Dendritic cell treated with granulocyte-macrophage colony-stimulating factor and Interleukin-4, amounts not matched to agents 40 ng/mL and 50 ng/mL, for 4 days (primary cell): ENCODE results near the gene SELENOP.
A peak's percentile ranks its signal among the peaks of the same experiment; 100 is the strongest.

Source experiments
- H3K27ac Mint-ChIP-seq: one replicate; pipeline ENCODE4 v1.8.0; 2022; ENCODE audit warnings: mild to moderate bottlenecking, mixed read lengths
- H3K27me3 Mint-ChIP-seq: one replicate; pipeline ENCODE4 v1.8.0; 2022; ENCODE audit warnings: mild to moderate bottlenecking, mixed read lengths
- H3K36me3 Mint-ChIP-seq: one replicate; pipeline ENCODE4 v1.8.0; 2022; ENCODE audit warnings: low read depth, mixed read lengths
- H3K4me1 Mint-ChIP-seq: one replicate; pipeline ENCODE4 v1.8.0; 2022; ENCODE audit warnings: low read depth, mixed read lengths
- H3K4me3 Mint-ChIP-seq: one replicate; pipeline ENCODE4 v1.8.0; 2022; ENCODE audit warnings: mild to moderate bottlenecking, moderate library complexity, mixed read lengths
- H3K9me3 Mint-ChIP-seq: one replicate; pipeline ENCODE4 v1.8.0; 2022; ENCODE audit warnings: mixed read lengths
- intact Hi-C: fragments of 100-400 bp; cut with micrococcal nuclease; formaldehyde crosslinking; loops from one replicate; pipeline ENCODE4 v1.15.0; 2022

SELENOP gene

DNA sequence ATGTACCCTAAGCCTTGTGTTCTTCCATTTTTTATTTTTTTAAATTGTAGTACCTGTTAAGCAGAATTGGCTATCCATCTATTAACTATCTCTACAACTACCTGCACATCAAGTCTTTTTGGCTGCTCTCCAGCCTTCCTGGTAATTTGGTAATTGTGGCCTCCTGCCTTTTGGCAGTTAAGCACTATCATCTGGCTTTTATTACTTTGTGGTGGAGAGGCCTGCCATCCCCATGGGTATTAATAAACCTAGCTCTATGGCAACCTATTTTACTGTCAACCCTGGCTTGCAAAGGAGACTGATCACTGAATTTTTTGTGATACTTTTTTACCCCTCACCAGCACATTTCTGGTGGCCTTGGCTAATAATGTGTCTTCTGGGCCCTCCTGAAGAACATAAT lies 20.5 kb downstream of the SELENOP start:
- Mint-ChIP-seq H3K36me3 (peaks cover 6% of the 10 kb centered on the region), H3K4me3 (no peak overlapping the region), H3K9me3 (peaks cover 51% of the 10 kb centered on the region), H3K27me3 (no peaks in the 10 kb centered on the region), H3K4me1 (no peaks in the 10 kb centered on the region), H3K27ac (no peak overlapping the region)
- intact Hi-C loops: no loop called here

DNA sequence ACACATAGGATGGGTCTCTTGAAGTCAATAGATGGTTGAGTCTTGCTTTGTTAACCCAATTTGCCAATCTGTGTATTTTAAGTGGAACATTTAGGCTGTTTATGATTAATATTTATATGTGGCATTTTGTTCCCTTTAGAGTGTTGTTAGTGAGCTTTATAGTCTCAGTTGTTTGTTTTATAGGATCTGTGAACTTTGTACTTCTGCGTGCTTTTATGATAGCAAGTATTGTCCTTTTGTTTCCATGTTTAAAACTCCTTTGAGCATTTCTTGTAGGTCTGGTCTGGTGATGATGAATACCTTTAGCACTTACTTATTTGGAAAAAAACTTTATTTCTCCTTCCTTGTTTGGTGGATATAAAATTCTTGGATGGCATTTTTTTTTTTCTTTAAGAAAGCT lies 23.8 kb downstream of the SELENOP start:
- Mint-ChIP-seq H3K36me3 (peaks cover 6% of the 10 kb centered on the region), H3K4me3 (no peak overlapping the region), H3K27me3 (no peaks in the 10 kb centered on the region), H3K4me1 (no peaks in the 10 kb centered on the region), H3K27ac (no peak overlapping the region), H3K9me3 (peaks cover 66% of the 10 kb centered on the region)
- intact Hi-C loops: no loop called here

DNA sequence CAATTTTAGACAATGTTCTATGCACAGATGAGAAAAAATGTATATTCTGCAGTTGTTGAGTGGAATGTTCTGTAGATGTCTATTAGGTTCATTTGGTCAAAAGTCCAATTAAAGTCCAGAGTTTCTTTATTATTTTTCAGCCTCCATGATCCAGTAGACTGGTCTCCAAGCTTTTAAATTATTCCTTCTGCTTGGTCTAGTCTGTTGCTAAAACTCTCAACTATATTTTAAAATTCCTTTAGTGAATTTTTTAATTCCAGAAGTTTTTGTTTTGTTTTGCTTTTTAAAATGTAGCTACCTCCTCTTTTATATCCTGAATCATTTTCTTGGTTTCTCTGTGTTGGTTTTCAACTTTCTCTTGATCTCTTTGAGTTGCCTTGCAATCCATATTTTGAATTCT lies 24.6 kb downstream of the SELENOP start:
- Mint-ChIP-seq H3K27ac (no peak overlapping the region), H3K4me3 (no peak overlapping the region), H3K36me3 (peaks cover 6% of the 10 kb centered on the region), H3K4me1 (no peaks in the 10 kb centered on the region), H3K27me3 (no peaks in the 10 kb centered on the region), H3K9me3 (peaks cover 66% of the 10 kb centered on the region)
- intact Hi-C loops: no loop called here

DNA sequence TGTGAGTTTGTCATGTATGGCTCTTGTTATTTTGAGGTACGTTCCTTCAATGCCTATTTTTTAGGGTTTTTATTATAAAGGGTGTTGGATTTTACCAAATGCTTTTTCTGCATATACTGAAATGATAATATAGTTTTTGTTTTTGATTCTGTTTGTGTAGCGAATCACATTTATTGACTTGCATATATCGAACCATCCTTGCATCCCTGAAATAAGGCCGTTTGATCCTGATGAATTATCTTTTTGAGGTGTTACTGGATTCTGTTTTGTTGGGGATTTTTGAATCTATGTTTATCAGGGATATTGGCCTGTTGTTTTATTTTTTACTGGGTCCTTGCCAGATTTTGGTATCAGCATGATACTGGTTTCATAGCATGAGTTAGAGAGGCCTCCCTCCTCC lies 25.9 kb downstream of the SELENOP start:
- intact Hi-C loops: no loop called here
- H3K9me3 Mint-ChIP-seq: peaks cover 56% of the 10 kb centered on the region
- H3K36me3 Mint-ChIP-seq: peaks cover 6% of the 10 kb centered on the region

DNA sequence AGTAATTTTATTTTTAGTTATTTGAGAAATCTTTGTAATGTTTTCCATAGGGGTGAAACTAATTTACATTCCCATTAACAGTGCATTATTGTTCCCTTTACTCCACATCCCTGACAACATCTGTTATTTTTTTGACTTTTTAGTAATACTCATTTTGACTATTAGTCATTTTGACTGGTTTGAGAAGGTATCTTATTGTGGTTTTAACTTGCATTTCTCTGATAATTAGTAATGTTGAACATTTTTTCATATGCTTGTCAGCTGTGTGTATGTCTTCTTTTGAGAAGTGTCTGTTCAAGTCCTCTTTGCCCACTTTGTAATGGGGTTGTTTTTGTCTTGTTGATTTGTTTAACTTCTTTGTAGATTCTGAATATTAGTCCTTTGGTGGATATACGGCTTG lies 27.6 kb downstream of the SELENOP start:
- no peaks in the 10 kb centered on the region for H3K4me1 Mint-ChIP-seq
- H3K36me3 Mint-ChIP-seq: peaks cover 6% of the 10 kb centered on the region
- H3K27ac Mint-ChIP-seq: no peak overlapping the region
- H3K27me3 Mint-ChIP-seq: no peaks in the 10 kb centered on the region
- H3K4me3 Mint-ChIP-seq: no peak overlapping the region
- intact Hi-C loops: no loop called here
- peaks cover 43% of the 10 kb centered on the region for H3K9me3 Mint-ChIP-seq

More for the DNA sequence above, 25.9 kb downstream of the SELENOP start:
- no peak overlapping the region for H3K27ac Mint-ChIP-seq
- no peak overlapping the region for H3K4me3 Mint-ChIP-seq
- no peaks in the 10 kb centered on the region for H3K4me1 Mint-ChIP-seq
- H3K27me3 Mint-ChIP-seq: no peaks in the 10 kb centered on the region

DNA sequence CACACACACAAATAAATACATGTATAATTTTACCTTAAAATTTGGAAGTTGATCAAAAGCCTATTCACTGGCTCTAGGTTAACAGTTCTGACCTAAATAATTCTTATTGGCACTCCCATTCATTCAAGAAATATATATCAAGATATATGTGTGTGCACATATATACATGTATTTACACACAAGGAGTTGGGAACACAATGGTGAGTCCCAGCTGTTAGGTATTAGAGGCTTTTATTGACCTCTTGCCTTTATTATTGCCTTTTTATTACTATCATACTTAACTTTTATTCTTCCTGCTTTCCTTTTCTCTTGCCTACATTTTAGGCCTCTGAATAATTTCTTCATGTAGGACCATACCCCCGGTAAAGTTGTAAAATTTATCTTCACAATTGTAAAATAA lies 30.1 kb downstream of the SELENOP start:
- Mint-ChIP-seq H3K4me1 (peaks cover 5% of the 10 kb centered on the region), H3K36me3 (peaks cover 3% of the 10 kb centered on the region), H3K27ac (no peak overlapping the region), H3K27me3 (no peaks in the 10 kb centered on the region), H3K4me3 (no peak overlapping the region), H3K9me3 (peaks cover 19% of the 10 kb centered on the region)
- intact Hi-C loops: no loop called here

DNA sequence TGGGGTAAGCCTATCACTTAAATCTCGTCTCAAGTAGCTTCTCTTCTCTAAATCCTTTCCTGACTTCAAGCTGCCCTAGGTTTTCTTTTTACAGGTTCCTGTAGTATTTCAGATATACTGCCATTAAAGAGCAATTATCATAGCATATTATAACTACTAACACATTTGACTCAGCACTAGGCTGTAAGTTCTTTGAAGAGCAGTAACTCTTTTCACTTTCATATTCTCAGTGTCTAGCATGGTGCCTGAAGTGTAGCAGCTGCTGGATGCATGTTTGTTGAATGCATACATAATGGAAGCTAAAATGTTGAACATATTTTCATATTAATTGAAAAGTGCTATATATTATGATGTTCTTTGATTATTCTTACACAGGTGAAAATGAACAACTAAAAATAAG lies 32.6 kb downstream of the SELENOP start:
- Mint-ChIP-seq H3K36me3 (no peaks in the 10 kb centered on the region), H3K27ac (no peak overlapping the region), H3K4me1 (peaks cover 5% of the 10 kb centered on the region), H3K9me3 (no peaks in the 10 kb centered on the region), H3K4me3 (no peak overlapping the region), H3K27me3 (no peaks in the 10 kb centered on the region)
- intact Hi-C loops: no loop called here

DNA sequence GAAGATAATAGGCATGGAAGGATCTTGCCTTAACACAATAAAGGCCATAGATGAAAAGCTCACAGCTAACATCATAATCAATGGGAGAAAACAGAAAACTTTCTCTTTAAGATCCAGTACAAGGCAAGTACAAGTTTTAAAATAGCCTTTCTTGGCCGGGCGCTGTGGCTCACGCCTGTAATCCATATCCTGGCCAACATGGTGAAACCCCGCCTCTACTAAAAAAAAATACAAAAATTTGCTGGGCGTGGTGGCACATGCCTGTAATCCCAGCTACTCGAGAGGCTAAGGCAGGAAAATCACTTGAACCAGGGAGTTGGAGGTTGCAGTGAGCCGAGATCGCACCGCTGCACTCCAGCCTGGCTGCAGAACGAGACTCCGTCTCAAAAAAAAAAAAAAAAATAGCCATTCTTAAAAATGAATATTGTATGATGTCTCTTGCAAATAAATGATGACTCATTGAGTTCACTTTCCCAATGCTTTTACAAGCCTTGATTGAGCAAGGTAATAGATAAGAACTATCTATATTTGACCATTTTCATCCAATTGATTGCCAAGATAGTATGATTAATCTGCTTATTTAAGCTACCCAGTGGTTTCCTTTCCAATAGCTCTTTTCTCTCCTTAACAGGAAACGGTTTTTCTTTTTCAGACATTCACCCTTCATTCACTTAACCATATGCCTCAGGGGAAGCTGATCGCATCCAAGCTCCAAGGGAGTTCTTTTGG lies 39.3 kb downstream of the SELENOP start:
- H3K27me3 Mint-ChIP-seq: peaks cover 1% of the 10 kb centered on the region
- H3K36me3 Mint-ChIP-seq: no peaks in the 10 kb centered on the region
- H3K27ac Mint-ChIP-seq: no peak overlapping the region

DNA sequence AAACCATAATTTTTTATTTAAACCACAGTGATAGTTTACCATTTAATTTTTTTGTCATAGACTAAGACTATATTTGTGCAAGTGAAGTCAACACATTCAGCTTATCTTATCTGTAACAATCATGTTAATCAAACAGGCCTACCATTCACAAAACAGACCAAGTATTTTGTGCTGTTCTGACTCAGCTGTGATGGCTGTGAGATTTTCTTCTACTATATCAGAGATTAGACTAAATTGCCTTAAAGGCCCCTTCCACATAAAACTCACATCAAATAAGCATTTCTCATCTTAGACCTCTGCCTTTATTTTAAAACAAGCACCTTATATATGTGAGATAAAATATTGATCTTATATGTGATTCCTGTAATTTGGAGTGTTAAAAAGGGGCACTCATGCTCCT lies 41.7 kb downstream of the SELENOP start:
- H3K36me3 Mint-ChIP-seq: no peaks in the 10 kb centered on the region
- H3K27ac Mint-ChIP-seq: no peak overlapping the region
- H3K9me3 Mint-ChIP-seq: no peaks in the 10 kb centered on the region
- no peak overlapping the region for H3K4me3 Mint-ChIP-seq
- H3K4me1 Mint-ChIP-seq: no peaks in the 10 kb centered on the region
- intact Hi-C loops: no loop called here
- peaks cover 1% of the 10 kb centered on the region for H3K27me3 Mint-ChIP-seq

More for the DNA sequence above, 39.3 kb downstream of the SELENOP start:
- intact Hi-C loops: no loop called here
- Mint-ChIP-seq H3K4me3 (no peak overlapping the region), H3K9me3 (no peaks in the 10 kb centered on the region), H3K4me1 (no peaks in the 10 kb centered on the region)

DNA sequence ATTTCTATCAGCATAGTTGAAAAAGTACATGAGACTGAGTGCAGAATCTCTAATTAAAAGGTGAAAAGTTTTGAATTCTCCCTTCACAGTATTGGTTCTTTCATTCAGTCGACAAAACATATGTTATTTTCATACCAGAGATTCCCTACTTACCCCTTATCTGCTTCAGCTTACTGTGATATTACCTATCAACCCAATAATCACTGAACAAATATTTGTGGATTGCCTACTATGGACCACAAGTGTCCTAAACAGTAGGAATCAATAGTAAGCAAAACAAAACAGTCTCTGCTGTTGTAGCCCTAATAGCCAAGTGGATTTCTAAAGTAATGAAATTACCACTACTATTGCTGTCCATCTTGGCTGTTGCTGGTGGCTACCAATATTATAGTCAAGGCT lies 43.6 kb downstream of the SELENOP start:
- Mint-ChIP-seq H3K27ac (no peak overlapping the region), H3K4me1 (no peaks in the 10 kb centered on the region), H3K9me3 (no peaks in the 10 kb centered on the region), H3K27me3 (peaks cover 1% of the 10 kb centered on the region), H3K36me3 (no peaks in the 10 kb centered on the region), H3K4me3 (no peak overlapping the region)
- intact Hi-C loops: loop anchor here (2.0 to 10.0 kb wide), 5 partner anchors 121 to 843 kb away; partner anchors contain the start of genes FBXO4 and GHR

DNA sequence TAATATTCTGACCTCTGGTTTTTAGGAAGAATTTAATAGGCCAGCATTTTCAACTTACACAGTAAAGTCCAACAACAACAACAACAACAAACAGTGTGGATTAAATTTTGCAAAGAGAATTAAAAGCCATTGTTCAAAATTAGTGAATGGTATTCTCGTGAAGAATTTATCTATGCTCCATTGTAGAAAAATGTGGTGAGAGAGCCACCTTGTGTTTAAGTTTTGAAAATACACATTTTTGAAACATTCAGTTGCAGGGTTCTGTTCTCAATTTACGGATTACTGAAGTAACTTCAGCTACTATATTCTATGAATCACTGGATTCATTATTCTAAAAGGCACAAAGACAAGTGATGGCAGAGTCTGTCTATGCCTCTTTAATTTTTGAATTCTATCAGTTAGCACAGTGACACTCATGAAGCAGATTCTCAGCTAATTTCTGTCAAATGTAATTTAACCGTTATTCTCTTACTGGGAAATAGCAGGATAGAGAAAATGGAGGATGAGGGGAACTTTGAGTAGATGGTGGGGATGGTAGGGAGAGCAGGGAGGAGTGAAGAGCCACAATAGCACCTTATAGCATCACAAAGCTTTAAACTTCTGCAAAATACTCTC lies 44.1 kb downstream of the SELENOP start:
- intact Hi-C loops: loop anchor here (2.0 to 10.0 kb wide), 7 partner anchors 121 to 911 kb away; partner anchors contain the start of genes FBXO4 and GHR
- Mint-ChIP-seq H3K27me3 (peaks cover 1% of the 10 kb centered on the region), H3K4me1 (no peaks in the 10 kb centered on the region), H3K27ac (no peak overlapping the region), H3K9me3 (no peaks in the 10 kb centered on the region), H3K4me3 (no peak overlapping the region), H3K36me3 (no peaks in the 10 kb centered on the region)

DNA sequence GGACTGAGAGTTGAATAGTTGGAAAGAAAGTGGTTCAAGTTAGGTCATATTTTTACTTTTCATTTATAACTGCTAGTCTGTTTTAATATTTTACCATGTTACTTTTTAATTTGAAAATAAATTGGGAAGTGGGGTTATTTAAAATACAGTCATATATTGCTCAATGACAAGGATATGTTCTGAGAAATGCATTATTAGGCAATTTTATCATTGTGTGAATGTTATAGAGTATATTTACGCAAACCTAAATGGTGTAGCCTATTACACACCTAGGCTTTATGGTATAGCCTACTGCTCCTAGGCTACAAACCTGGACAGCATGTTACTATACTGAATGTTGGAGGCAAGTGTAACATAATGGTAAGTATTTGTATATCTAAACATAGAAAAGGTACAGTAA lies 49.9 kb downstream of the SELENOP start:
- Mint-ChIP-seq H3K4me1 (peaks cover 26% of the 10 kb centered on the region), H3K9me3 (no peaks in the 10 kb centered on the region), H3K4me3 (no peak overlapping the region), H3K27ac (peak overlapping the region; percentile 50), H3K36me3 (no peaks in the 10 kb centered on the region), H3K27me3 (no peaks in the 10 kb centered on the region)
- intact Hi-C loops: loop anchor here (10.0 kb wide), 2 partner anchors 697 to 837 kb away; partner anchors contain the start of gene FBXO4

DNA sequence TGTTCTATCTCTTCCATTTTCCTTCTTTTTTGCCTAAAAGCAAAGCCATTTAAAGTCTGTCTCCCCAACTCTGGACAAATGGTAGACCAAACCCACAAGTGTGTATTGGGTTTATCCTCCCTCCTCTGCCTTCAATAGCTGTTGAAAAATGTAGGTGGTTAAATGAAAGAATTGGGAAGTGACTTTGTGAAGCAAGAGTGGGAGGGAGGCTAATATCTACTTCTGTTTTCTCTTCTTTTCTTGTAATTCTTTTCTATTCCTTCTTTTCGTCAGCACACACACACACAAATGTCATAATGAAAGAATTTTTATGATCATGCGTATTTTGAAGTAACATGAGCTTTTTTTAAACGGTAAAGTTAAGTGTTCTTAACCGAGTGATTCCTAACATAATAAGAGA lies 51.3 kb downstream of the SELENOP start:
- no peak overlapping the region for H3K4me3 Mint-ChIP-seq
- no peaks in the 10 kb centered on the region for H3K36me3 Mint-ChIP-seq
- intact Hi-C loops: loop anchor here (10.0 kb wide), 2 partner anchors 696 to 836 kb away; partner anchors contain the start of gene FBXO4
- H3K9me3 Mint-ChIP-seq: no peaks in the 10 kb centered on the region
- H3K4me1 Mint-ChIP-seq: peaks cover 26% of the 10 kb centered on the region
- no peak overlapping the region for H3K27ac Mint-ChIP-seq
- peaks cover 1% of the 10 kb centered on the region for H3K27me3 Mint-ChIP-seq

DNA sequence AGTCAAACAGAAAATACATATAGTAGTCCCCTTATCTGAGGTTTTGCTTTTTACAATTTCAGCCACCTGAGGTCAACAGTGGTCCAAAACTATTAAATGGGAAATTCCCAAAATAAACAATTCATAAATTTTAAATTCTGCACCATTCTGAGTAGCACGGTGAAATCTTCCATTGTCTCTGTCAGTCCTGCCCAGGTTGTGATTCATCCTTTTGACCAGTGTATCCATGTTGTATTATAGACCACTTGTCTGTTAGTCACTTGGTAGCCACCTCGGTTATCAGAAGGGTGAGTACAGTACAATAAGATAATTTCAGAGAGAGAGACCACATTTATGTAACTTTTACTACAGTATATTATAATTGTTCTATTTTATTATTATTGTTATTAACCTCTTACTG lies 52.2 kb downstream of the SELENOP start:
- no peaks in the 10 kb centered on the region for H3K9me3 Mint-ChIP-seq
- H3K27ac Mint-ChIP-seq: no peak overlapping the region
- intact Hi-C loops: no loop called here

More for the DNA sequence above, 52.2 kb downstream of the SELENOP start:
- Mint-ChIP-seq H3K4me3 (no peak overlapping the region), H3K36me3 (no peaks in the 10 kb centered on the region), H3K4me1 (peaks cover 26% of the 10 kb centered on the region), H3K27me3 (peaks cover 1% of the 10 kb centered on the region)
